ENCODE measurements around the gene TET2.

DNA sequence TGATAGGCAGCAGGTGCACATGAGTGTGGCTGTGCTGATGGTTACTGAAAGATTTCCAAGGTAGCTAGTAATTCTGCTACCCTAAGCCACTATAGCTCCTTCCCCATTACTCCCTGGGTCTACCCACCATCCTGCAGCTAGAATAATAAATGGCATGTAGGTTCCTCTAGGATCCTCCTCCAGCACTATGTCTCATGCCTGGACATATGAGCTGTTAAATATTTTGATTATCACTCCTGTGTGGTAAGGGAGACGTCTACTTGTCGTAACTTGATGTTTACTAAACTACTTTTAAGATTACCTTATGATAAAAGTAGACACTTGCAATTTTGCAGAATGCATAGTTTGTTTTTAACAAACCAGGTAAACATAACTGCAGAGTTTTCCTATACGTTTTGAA is 35.5 kb downstream of the TET2 start:
- TF ChIP-seq, protein P1, sequence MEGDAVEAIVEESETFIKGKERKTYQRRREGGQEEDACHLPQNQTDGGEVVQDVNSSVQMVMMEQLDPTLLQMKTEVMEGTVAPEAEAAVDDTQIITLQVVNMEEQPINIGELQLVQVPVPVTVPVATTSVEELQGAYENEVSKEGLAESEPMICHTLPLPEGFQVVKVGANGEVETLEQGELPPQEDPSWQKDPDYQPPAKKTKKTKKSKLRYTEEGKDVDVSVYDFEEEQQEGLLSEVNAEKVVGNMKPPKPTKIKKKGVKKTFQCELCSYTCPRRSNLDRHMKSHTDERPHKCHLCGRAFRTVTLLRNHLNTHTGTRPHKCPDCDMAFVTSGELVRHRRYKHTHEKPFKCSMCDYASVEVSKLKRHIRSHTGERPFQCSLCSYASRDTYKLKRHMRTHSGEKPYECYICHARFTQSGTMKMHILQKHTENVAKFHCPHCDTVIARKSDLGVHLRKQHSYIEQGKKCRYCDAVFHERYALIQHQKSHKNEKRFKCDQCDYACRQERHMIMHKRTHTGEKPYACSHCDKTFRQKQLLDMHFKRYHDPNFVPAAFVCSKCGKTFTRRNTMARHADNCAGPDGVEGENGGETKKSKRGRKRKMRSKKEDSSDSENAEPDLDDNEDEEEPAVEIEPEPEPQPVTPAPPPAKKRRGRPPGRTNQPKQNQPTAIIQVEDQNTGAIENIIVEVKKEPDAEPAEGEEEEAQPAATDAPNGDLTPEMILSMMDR (conservative IDR thresholded peaks at IDR 0.05), result no peak
- TF ChIP-seq ZFX (IDR thresholded peaks at IDR 0.05), result no peak

Data from C4-2B (cell line).